Mesenchymal stem cell (in vitro differentiated cells and primary cell): Measurements from ENCODE around the gene EFNB3.

Source experiments
- DNase-seq: peaks from one replicate; pipeline ENCODE4 v3.0.0-alpha.2; 2013
- H2AFZ ChIP-seq: one replicate; pipeline ENCODE4 v1.6.1; 2013; ENCODE audit warnings: low read depth, mild to moderate bottlenecking, control low read depth, inconsistent platforms, low read length, moderate library complexity
- H2AK5ac ChIP-seq: 2 replicates; pipeline ENCODE4 v1.6.1; 2013; ENCODE audit warnings: low read length, moderate library complexity, mild to moderate bottlenecking, inconsistent platforms; ENCODE audit not compliant: severe bottlenecking
- H2BK120ac ChIP-seq: one replicate; pipeline ENCODE4 v1.6.1; 2013; ENCODE audit warnings: low read depth, mild to moderate bottlenecking, inconsistent platforms, low read length, moderate library complexity
- H2BK12ac ChIP-seq, 2 experiments: one replicate each; pipeline ENCODE4 v1.6.1; 2013; ENCODE audit warnings: inconsistent platforms in 2 of 2, low read length in 2 of 2, mild to moderate bottlenecking in 2 of 2, moderate library complexity in 2 of 2, control low read depth in 1 of 2
- H2BK15ac ChIP-seq: one replicate; pipeline ENCODE4 v1.6.1; 2013; ENCODE audit warnings: mild to moderate bottlenecking, low read depth, inconsistent platforms; ENCODE audit not compliant: poor library complexity, severe bottlenecking
- H2BK5ac ChIP-seq: 2 replicates; pipeline ENCODE4 v1.6.1; 2013; ENCODE audit warnings: low read depth, mild to moderate bottlenecking, low read length, control low read depth, inconsistent platforms; ENCODE audit not compliant: poor library complexity, severe bottlenecking
- H3K14ac ChIP-seq, 2 experiments: one replicate each; pipeline ENCODE4 v1.6.1; 2013; ENCODE audit warnings: inconsistent platforms in 2 of 2, low read length in 2 of 2, control low read depth in 1 of 2, mild to moderate bottlenecking in 1 of 2, moderate library complexity in 1 of 2
- H3K18ac ChIP-seq, 2 experiments: one replicate each; pipeline ENCODE4 v1.6.1; 2013; ENCODE audit warnings: inconsistent platforms in 2 of 2, low read length in 2 of 2, control low read depth in 1 of 2, low read depth in 1 of 2, mild to moderate bottlenecking in 1 of 2
- H3K23ac ChIP-seq, 2 experiments: one replicate each; pipeline ENCODE4 v1.6.1; 2013; ENCODE audit warnings: inconsistent platforms in 2 of 2, low read length in 2 of 2, mild to moderate bottlenecking in 2 of 2, moderate library complexity in 2 of 2, control low read depth in 1 of 2
- H3K27ac ChIP-seq: 2 replicates; pipeline ENCODE4 v1.5.1; 2013; ENCODE audit warnings: mild to moderate bottlenecking, moderate library complexity, low read length, control low read depth, inconsistent platforms; ENCODE audit not compliant: poor library complexity, severe bottlenecking
- H3K27me3 ChIP-seq, 2 experiments: 2 replicates each; pipeline versions ENCODE4 v1.6.1 to v1.7.0; 2013; ENCODE audit warnings: low read length in 2 of 2, mild to moderate bottlenecking in 2 of 2, moderate library complexity in 2 of 2, control low read depth in 1 of 2, inconsistent platforms in 1 of 2; ENCODE audit not compliant: control insufficient read depth in 1 of 2, insufficient read depth in 1 of 2
- H3K36me3 ChIP-seq, 2 experiments: 2 replicates each; pipeline versions ENCODE4 v1.6.1 to v1.7.0; 2013; ENCODE audit warnings: low read length in 2 of 2, control low read depth in 1 of 2, inconsistent platforms in 1 of 2, low read depth in 1 of 2, mild to moderate bottlenecking in 1 of 2; ENCODE audit not compliant: insufficient read depth in 2 of 2, control insufficient read depth in 1 of 2
- H3K4ac ChIP-seq, 2 experiments: one replicate each; pipeline ENCODE4 v1.6.1; 2013; ENCODE audit warnings: inconsistent platforms in 2 of 2, low read length in 2 of 2, mild to moderate bottlenecking in 2 of 2, moderate library complexity in 2 of 2, control low read depth in 1 of 2, low read depth in 1 of 2
- H3K4me1 ChIP-seq: 2 replicates; pipeline ENCODE4 v1.6.1; 2013; ENCODE audit warnings: low read depth, low read length, control low read depth; ENCODE audit not compliant: control insufficient read depth, insufficient read depth
- H3K4me2 ChIP-seq: 2 replicates; pipeline ENCODE4 v1.6.1; 2013; ENCODE audit warnings: low read length, mild to moderate bottlenecking, inconsistent platforms; ENCODE audit not compliant: poor library complexity, severe bottlenecking
- H3K4me3 ChIP-seq, 2 experiments: 2 replicates each; pipeline versions ENCODE4 v1.5.1 to v1.7.0; 2013; ENCODE audit warnings: low read length in 2 of 2, mild to moderate bottlenecking in 2 of 2, control low read depth in 1 of 2, low read depth in 1 of 2; ENCODE audit not compliant: insufficient read depth in 1 of 2
- H3K79me1 ChIP-seq: replicated peaks from 2 replicates; pipeline ENCODE4 v1.6.1; 2013; ENCODE audit warnings: mild to moderate bottlenecking, control low read depth, low read length, inconsistent platforms; ENCODE audit not compliant: poor library complexity, severe bottlenecking
- H3K9ac ChIP-seq: 2 replicates; pipeline ENCODE4 v1.7.0; 2013; ENCODE audit warnings: mild to moderate bottlenecking, low read length, moderate library complexity
- H3K9me3 ChIP-seq: 2 replicates; pipeline ENCODE4 v1.7.0; 2013; ENCODE audit warnings: mild to moderate bottlenecking, low read length; ENCODE audit not compliant: control insufficient read depth
- H4K8ac ChIP-seq: one replicate; pipeline ENCODE4 v1.6.1; 2013; ENCODE audit warnings: inconsistent platforms, mild to moderate bottlenecking, low read length, moderate library complexity
- H4K91ac ChIP-seq: one replicate; pipeline ENCODE4 v1.6.1; 2013; ENCODE audit warnings: mild to moderate bottlenecking, low read length, inconsistent platforms
- WGBS: methylation state at CpG from one replicate; pipeline ENCODE4 v1.1.7; 2013; ENCODE audit warnings: mixed read lengths; 5-methylcytosine and 5-hydroxymethylcytosine counted together

EFNB3 gene

GRCh38 chr17:7715936-7716886, 11.2 kb downstream of the EFNB3 start:
- peaks cover 13% of the 10 kb centered on the region for H3K4me1 ChIP-seq
- peak overlapping the region; percentile 65 for H4K91ac ChIP-seq
- peak overlapping the region; percentile 30 for H3K27ac ChIP-seq
- H3K9me3 ChIP-seq = no peaks in the 10 kb centered on the region
- peak overlapping the region in 1 of 2 experiments; percentile 47 for H2BK12ac ChIP-seq
- peak overlapping the region; percentile 9 for H2BK15ac ChIP-seq
- H2AFZ ChIP-seq = peak overlapping the region; percentile 73
- H3K79me1 ChIP-seq = peaks cover 5% of the 10 kb centered on the region
- peak overlapping the region; percentile 91 for H4K8ac ChIP-seq
- no peaks in the 10 kb centered on the region for H3K36me3 ChIP-seq
- H3K9ac ChIP-seq = peak overlapping the region; percentile 76
- H3K14ac ChIP-seq = peak overlapping the region in 1 of 2 experiments; percentile 76
- peak overlapping the region; percentile 36 to 94 for H3K4ac ChIP-seq
- peak overlapping the region; percentile 79 for H3K4me3 ChIP-seq
- peak overlapping the region; percentile 45 for H2BK120ac ChIP-seq
- peak overlapping the region; percentile 97 for H3K4me2 ChIP-seq
- WGBS = 37% methylated on average over 13 of the region's 20 CpGs
- H2AK5ac ChIP-seq = peak overlapping the region; percentile 71
- DNase-seq = no peak
- H3K27me3 ChIP-seq = peaks cover 42 to 83% of the 10 kb centered on the region in 2 experiments
- peak overlapping the region; percentile 82 to 83 for H3K18ac ChIP-seq
- H3K23ac ChIP-seq = peak overlapping the region in 1 of 2 experiments; percentile 76
- no peak overlapping the region for H2BK5ac ChIP-seq

- DNase-seq = peak; percentile 92
- H2BK120ac ChIP-seq = peak within 1 kb of the TSS; percentile 78
- peak within 1 kb of the TSS; percentile 97 for H2BK15ac ChIP-seq
- H3K36me3 ChIP-seq = no peaks in the 10 kb centered on the region
- peak within 1 kb of the TSS; percentile 83 for H2AFZ ChIP-seq
- no peak within 1 kb of the TSS for H2BK5ac ChIP-seq
- H3K4ac ChIP-seq = peak within 1 kb of the TSS; percentile 36 to 94
- no peak within 1 kb of the TSS for H2AK5ac ChIP-seq
- H2BK12ac ChIP-seq = peak within 1 kb of the TSS; percentile 12 to 48
- H3K79me1 ChIP-seq = peaks cover 5% of the 10 kb centered on the region
- peak within 1 kb of the TSS; percentile 76 for H3K9ac ChIP-seq
- H3K14ac ChIP-seq = peak within 1 kb of the TSS in 1 of 2 experiments; percentile 76
- peaks cover 39 to 79% of the 10 kb centered on the region in 2 experiments for H3K27me3 ChIP-seq
- H3K27ac ChIP-seq = peak within 1 kb of the TSS; percentile 39
- H3K23ac ChIP-seq = peak within 1 kb of the TSS in 1 of 2 experiments; percentile 38
- H3K18ac ChIP-seq = peak within 1 kb of the TSS; percentile 89
- H4K91ac ChIP-seq = peak within 1 kb of the TSS; percentile 65
- WGBS = 2% methylated on average over 59 of the region's 64 CpGs
- peaks cover 13% of the 10 kb centered on the region for H3K4me1 ChIP-seq
- H3K4me3 ChIP-seq = peak within 1 kb of the TSS; percentile 79
- peak within 1 kb of the TSS; percentile 97 for H3K4me2 ChIP-seq
- no peaks in the 10 kb centered on the region for H3K9me3 ChIP-seq
- peak within 1 kb of the TSS; percentile 91 for H4K8ac ChIP-seq
Observed at GRCh38 chr17:7716901-7717755, 12.1 kb downstream of the EFNB3 start, which contains the start of gene DNAH2. DNAH2 (plus strand) TSS chr17:7717744; CDS start chr17:7719735, 1,991 bp downstream.

- no peak overlapping the region for H2BK15ac ChIP-seq
Observed at GRCh38 chr17:7717756-7718350, 12.9 kb downstream of the EFNB3 start.

More at GRCh38 chr17:7717756-7718350, 12.9 kb downstream of the EFNB3 start:
- Histone ChIP-seq H2AK5ac (no peak overlapping the region), H3K9ac (peak overlapping the region; percentile 76), H3K23ac (peak overlapping the region in 1 of 2 experiments; percentile 38), H3K27ac (no peak overlapping the region), H3K9me3 (no peaks in the 10 kb centered on the region), H3K79me1 (peaks cover 5% of the 10 kb centered on the region), H2BK12ac (peak overlapping the region in 1 of 2 experiments; percentile 48), H3K4ac (no peak overlapping the region), H3K4me1 (peaks cover 10% of the 10 kb centered on the region), H3K36me3 (no peaks in the 10 kb centered on the region), H3K27me3 (peaks cover 38 to 79% of the 10 kb centered on the region in 2 experiments), H3K4me2 (peak overlapping the region; percentile 97), H2BK120ac (no peak overlapping the region), H2BK5ac (no peak overlapping the region), H3K4me3 (peak overlapping the region; percentile 79), H3K14ac (peak overlapping the region in 1 of 2 experiments; percentile 63), H4K8ac (peak overlapping the region; percentile 7), H2AFZ (peak overlapping the region; percentile 83), H4K91ac (no peak overlapping the region), H3K18ac (peak overlapping the region; percentile 29 to 74)
- DNase-seq = peak; percentile 56
- 10% methylated on average over 16 of the region's 16 CpGs for WGBS
